Progenitor cell of endocrine pancreas (in vitro differentiated cells): ENCODE measurements around the gene RUFY3. TPM values are rescaled to one million over a fixed set of nuclear protein-coding genes. Genes with fewer than 3 reads are reported as not detected.
"Not testable (repeated sequence)": the region's sequence is repeated elsewhere in the genome, so short reads cannot be mapped to it uniquely, and the experiment has no call there.

Source experiments
- DNase-seq: peaks from one replicate; pipeline ENCODE4 v3.0.0; 2021; ENCODE audit warnings: low spot score; ENCODE audit not compliant: unreplicated experiment
- H3K27ac Mint-ChIP-seq: 2 replicates; pipeline ENCODE4 v1.8.0; 2021; ENCODE audit warnings: mild to moderate bottlenecking, moderate library complexity, mixed read lengths
- H3K27me3 Mint-ChIP-seq: 2 replicates; pipeline ENCODE4 v1.8.0; 2021; ENCODE audit warnings: mixed read lengths
- H3K36me3 Mint-ChIP-seq: 2 replicates; pipeline ENCODE4 v1.8.0; 2022; ENCODE audit warnings: mixed read lengths; ENCODE audit not compliant: insufficient read depth
- H3K4me1 Mint-ChIP-seq: 2 replicates; pipeline ENCODE4 v1.8.0; 2021; ENCODE audit warnings: low read depth, mixed read lengths
- H3K4me3 Mint-ChIP-seq: 2 replicates; pipeline ENCODE4 v1.8.0; 2021; ENCODE audit warnings: low read depth, mild to moderate bottlenecking, moderate library complexity, mixed read lengths
- H3K9me3 Mint-ChIP-seq: 2 replicates; pipeline ENCODE4 v1.8.0; 2021; ENCODE audit warnings: low read depth, mixed read lengths
- total RNA-seq: library from RNA; stranded (reverse); gene quantifications from 2 replicates; pipeline ENCODE4 v1.2.1, GENCODE V29; 2021
- TF ChIP-seq, protein P1 (sequence below): fragments of 200-600 bp; sonication (generic); IDR thresholded peaks from one replicate; pipeline ENCODE4 v1.5.0; 2021; ENCODE audit warnings: antibody characterized with exemption, mild to moderate bottlenecking; ENCODE audit not compliant: unreplicated experiment

RUFY3 gene
- total RNA-seq, 1 donor from 2014 or later = 103 TPM

DNA sequence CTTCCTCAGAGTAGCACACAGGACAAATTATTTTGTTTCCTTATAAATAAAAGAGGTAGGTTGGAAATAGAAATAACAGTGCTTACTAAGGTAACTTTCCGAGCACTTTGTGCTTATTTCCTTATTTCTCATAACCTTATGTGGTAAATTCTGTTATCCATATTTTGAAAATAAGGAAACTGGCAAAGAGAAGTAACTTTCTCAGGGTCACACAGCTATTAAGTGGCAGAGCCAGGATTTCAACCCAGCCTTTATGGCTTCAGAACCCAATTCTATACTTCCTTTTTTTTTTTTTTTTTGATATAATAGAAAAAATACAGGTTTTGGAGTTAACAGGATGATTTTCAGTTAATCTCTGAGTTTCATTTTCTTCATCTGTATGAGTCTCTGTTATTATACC, 30.1 kb upstream of the RUFY3 start:
- Mint-ChIP-seq H3K4me1 (peaks cover 24% of the 10 kb centered on the region), H3K27ac (no peak overlapping the region), H3K4me3 (no peak overlapping the region), H3K9me3 (no peaks in the 10 kb centered on the region), H3K36me3 (peaks cover 6% of the 10 kb centered on the region), H3K27me3 (no peaks in the 10 kb centered on the region)
- no peak for DNase-seq
- TF ChIP-seq, protein P1, sequence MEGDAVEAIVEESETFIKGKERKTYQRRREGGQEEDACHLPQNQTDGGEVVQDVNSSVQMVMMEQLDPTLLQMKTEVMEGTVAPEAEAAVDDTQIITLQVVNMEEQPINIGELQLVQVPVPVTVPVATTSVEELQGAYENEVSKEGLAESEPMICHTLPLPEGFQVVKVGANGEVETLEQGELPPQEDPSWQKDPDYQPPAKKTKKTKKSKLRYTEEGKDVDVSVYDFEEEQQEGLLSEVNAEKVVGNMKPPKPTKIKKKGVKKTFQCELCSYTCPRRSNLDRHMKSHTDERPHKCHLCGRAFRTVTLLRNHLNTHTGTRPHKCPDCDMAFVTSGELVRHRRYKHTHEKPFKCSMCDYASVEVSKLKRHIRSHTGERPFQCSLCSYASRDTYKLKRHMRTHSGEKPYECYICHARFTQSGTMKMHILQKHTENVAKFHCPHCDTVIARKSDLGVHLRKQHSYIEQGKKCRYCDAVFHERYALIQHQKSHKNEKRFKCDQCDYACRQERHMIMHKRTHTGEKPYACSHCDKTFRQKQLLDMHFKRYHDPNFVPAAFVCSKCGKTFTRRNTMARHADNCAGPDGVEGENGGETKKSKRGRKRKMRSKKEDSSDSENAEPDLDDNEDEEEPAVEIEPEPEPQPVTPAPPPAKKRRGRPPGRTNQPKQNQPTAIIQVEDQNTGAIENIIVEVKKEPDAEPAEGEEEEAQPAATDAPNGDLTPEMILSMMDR = no peak

DNA sequence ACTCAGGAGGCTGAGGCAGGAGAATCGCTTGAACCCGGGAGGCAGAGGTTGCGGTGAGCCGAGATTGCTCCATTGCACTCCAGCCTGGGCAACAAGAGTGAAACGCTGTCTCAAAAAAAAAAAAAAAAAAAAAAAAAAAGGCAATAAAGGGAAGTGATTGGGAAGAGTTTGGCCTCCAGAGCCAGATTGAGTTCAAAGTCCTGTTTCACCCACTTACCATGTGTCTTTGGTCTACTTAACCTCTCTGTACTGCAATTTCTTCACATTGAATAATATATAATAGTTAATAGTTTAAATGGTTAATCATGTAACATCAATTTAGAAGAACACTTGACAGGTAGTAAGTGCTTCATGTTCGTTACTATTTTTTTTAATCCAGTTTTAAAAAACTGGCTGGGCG, 27.1 kb upstream of the RUFY3 start:
- H3K4me1 Mint-ChIP-seq = peaks cover 10% of the 10 kb centered on the region
- H3K9me3 Mint-ChIP-seq, H3K27ac Mint-ChIP-seq, H3K27me3 Mint-ChIP-seq, H3K36me3 Mint-ChIP-seq, H3K4me3 Mint-ChIP-seq, DNase-seq: not testable (repeated sequence)

DNA sequence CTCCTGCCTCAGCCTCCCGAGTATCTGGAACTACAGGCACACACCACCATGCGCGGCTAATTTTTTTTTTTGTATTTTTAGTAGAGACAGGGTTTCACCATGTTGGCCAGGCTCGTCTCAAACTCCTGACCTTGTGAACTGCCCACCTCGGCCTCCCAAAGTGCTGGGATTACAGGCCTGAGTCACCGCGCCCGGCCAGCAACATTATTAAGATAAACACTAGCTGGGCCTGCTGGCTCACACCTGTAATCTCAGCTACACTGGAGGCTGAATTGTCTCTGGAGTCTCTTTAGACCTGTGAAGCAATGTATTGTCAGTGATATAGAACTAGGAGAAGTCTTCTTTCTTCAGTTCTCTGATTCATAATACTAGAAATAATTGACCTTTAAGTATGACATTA, 23.3 kb upstream of the RUFY3 start:
- not testable (repeated sequence) for H3K27me3 Mint-ChIP-seq, H3K4me3 Mint-ChIP-seq, DNase-seq, H3K36me3 Mint-ChIP-seq, H3K4me1 Mint-ChIP-seq, H3K9me3 Mint-ChIP-seq, H3K27ac Mint-ChIP-seq

DNA sequence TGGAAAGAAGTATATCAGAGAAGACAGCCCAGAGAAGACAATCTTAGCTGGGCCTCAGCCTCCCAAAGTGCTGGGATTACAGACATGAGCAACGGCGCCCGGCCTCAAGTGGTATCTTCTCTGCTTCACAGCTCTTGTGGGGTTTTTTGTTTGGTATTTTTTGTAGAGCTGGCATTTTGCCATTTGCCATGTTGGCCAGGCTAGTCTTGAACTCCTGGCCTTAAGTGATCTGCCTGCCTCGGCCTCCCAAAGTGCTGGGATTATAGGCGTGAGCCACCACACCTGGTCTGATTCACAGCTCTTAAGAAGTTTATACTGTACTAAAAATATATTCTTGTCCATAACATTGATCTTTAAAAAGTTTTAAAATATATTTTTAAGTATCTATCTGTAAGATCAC, 21.1 kb upstream of the RUFY3 start:
- TF ChIP-seq, protein P1 = no peak
- no peak overlapping the region for H3K27ac Mint-ChIP-seq
- H3K27me3 Mint-ChIP-seq = no peaks in the 10 kb centered on the region
- H3K4me1 Mint-ChIP-seq = peaks cover 8% of the 10 kb centered on the region
- DNase-seq = no peak
- H3K9me3 Mint-ChIP-seq = no peaks in the 10 kb centered on the region
- no peak overlapping the region for H3K4me3 Mint-ChIP-seq
- no peaks in the 10 kb centered on the region for H3K36me3 Mint-ChIP-seq

DNA sequence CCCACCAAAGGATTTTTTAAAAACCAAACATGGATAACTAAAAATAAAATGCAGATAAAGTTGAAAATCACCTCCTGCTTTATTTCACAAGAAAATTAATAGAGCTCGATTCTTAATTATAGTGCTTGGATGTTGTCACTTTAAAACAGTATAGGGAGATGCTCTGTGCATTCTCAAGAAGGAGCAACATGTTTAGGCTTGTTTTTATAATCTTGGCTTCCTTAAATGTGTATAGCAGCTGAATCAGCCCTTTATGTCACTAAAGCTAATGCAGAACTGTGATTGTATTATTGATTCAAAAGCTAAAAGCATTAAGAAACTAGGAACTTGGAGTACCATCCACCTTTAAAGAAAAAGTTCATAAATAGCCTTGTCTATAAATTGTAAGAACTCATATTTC, 20.5 kb upstream of the RUFY3 start:
- no peak overlapping the region for H3K4me3 Mint-ChIP-seq
- TF ChIP-seq, protein P1 = no peak
- H3K36me3 Mint-ChIP-seq = no peaks in the 10 kb centered on the region
- DNase-seq = no peak
- no peaks in the 10 kb centered on the region for H3K9me3 Mint-ChIP-seq
- H3K27ac Mint-ChIP-seq = no peak overlapping the region
- H3K4me1 Mint-ChIP-seq = peaks cover 14% of the 10 kb centered on the region
- H3K27me3 Mint-ChIP-seq = no peaks in the 10 kb centered on the region

DNA sequence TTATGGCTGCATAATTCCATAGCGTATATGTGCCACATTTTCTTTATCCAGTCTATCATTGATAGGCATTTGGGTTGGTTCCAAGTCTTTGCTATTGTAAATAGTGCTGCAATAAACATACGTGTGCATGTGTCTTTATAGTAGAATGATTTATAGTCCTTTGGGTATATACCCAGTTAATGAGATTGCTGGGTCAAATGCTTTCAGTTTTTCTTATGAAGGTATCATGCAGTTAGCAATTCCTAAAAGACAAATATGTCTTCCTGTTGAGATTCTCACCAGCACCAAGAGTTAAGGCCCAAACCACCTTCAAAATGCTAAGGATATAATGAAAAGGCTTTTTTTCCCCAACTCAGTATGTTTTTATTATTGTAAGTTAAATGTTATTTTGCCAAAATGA, 19.2 kb upstream of the RUFY3 start:
- peaks cover 17% of the 10 kb centered on the region for H3K4me1 Mint-ChIP-seq
- not testable (repeated sequence) for H3K27ac Mint-ChIP-seq, DNase-seq, H3K27me3 Mint-ChIP-seq, H3K36me3 Mint-ChIP-seq, H3K9me3 Mint-ChIP-seq
- peak overlapping the region; percentile 26 for H3K4me3 Mint-ChIP-seq

DNA sequence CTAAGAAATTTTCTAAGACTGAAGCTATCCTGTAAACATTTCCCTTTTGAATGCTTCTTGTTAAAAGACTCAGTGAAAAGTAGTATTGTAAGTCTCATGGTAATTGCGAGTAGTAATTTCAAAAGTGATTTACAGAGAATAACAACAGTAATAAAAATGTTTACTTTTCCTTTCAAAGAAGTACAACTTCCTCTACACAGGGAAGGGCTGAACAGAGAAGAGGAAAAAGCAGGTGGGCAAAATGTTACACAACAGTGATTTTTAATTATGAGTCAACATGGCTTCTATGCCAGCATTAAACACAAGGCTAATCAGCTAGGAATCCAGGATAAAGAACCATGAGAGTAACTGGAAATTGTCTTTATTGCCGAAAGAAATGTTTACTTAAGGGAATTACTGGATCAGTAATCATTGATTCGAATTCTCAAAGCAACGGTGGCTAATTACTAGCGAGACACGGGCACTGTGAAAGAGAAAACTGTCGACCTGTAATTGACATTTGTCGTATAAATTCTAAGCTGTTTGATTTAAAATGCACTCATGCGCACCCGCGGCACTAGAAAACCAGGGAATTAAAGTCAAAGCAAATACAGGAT, 18.0 kb upstream of the RUFY3 start:
- DNase-seq = no peak
- Mint-ChIP-seq H3K9me3 (no peaks in the 10 kb centered on the region), H3K27me3 (no peaks in the 10 kb centered on the region)

More for the DNA sequence above, 18.0 kb upstream of the RUFY3 start:
- Mint-ChIP-seq H3K27ac (peak overlapping the region; percentile 97), H3K36me3 (no peaks in the 10 kb centered on the region), H3K4me1 (peaks cover 17% of the 10 kb centered on the region), H3K4me3 (peak overlapping the region; percentile 83)
- TF ChIP-seq, protein P1 = no peak
